Measurements from ENCODE around the gene FAM180A. TPM values are rescaled to one million over a fixed set of nuclear protein-coding genes. Genes with fewer than 3 reads are reported as not detected.
"Not testable (repeated sequence)": the region's sequence is repeated elsewhere in the genome, so short reads cannot be mapped to it uniquely, and the experiment has no call there.

FAM180A gene
- total RNA-seq, 1 donor from 2014 or later = 1.7 TPM

- DNase-seq (ENCODE audit: low spot score) = no peak
Measured at GRCh38 chr7:135741905-135742304, 6.7 kb downstream of the FAM180A start.

- no peak for DNase-seq (ENCODE audit: low spot score)
Measured at GRCh38 chr7:135740889-135741288, 7.7 kb downstream of the FAM180A start.

DNA sequence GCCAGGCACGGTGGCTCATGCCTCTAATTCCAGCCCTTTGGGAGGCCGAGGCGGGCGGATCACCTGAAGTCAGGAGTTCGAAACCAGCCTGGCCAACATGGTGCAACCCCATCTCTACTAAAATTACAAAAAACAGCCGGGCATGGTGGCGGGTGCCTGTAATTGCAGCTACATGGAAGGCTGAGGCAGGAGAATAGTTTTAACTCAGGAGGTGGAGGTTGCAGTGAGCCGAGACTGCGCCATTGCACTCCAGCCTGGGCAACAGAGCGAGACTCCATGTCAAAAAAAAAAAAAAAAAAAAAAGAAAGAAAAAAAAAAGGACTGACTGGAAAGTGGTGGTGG is 11.3 kb downstream of the FAM180A start:
- not testable (repeated sequence) for DNase-seq (ENCODE audit: low spot score)

DNA sequence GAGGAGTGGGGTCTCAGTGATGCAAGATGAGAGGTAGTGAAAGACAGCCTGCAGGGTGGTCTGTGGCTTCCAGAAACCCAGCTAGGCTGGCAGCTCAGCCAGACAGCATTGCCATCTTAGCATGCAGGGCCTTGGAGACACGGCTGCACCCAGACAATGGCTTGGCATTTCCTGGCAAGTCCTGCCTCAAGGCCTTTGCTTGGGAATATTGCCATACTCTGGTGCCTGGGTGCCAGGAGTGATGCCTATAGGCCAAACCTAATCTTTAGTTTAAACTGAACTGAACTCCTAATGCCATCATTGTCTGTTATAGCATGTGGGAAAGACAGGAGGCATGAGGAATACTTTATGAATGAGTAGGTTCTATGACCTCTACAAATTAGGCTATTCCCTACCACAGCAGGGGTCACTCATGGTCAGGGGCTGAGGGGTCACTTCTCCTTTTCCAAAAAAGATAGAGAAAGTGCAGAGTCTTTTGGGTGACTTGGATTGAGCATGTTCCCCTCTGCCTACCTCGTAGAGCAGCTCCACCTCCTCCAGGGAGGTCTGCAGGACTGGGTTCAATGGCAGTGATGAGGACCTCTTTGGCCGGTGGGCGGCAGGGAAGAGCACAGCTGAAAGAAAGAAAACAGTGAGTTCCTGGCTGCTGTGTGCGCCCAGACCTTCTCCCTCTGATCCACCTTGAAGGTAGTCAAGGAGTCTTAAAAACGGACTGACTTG is 11.9 kb downstream of the FAM180A start:
- no peak for DNase-seq (ENCODE audit: low spot score)

DNA sequence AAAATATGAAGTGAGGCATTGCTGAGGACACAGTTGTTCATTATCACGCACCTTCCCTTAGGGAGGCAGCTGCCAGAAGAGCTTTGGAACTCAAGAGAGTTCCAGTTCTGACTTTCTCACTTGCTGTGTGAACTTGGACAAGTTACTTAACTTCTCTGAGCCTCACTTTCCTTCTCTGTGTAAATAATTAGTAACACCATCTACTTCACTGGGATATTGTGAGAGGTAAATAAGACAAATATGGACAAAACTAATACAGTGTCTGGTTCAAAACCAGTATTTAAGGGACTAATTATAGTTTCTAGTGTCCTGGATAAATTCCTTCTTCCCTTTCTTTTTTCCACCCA is 14.3 kb downstream of the FAM180A start:
- DNase-seq (ENCODE audit: low spot score) = no peak

GRCh38 chr7:135733603-135734342 is 14.8 kb downstream of the FAM180A start:
- no peak for DNase-seq (ENCODE audit: low spot score)

GRCh38 chr7:135731131-135731530 is 17.5 kb downstream of the FAM180A start:
- no peak for DNase-seq (ENCODE audit: low spot score)

- no peak for DNase-seq (ENCODE audit: low spot score)
Measured at GRCh38 chr7:135729230-135729629, 19.4 kb downstream of the FAM180A start.

DNA sequence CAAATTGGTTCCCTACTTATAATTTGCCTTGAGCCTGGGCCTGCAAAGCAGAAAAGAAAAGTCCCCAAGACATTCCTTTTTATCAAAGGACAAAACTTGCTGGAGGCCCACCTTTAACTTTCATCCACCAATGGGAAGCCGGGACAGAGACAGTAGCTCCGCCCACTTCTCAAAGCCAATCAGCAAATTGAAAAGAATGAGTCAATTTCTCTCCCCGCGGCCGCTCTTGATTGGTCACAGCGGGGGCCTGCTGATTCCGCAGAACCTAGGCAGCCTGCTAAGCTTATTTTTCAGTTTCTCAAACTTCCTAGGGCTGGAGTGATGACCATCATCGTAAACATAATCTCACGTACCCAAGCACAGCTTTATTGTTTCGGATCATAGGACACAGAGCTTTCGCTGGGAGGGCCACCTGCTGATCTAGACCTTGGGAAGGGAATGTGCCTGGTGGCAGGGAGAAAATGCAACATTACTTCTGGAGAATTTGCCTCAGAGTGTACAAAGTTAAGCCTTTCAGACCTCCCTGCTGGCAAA is 20.4 kb downstream of the FAM180A start, which contains the start of gene SLC13A4:
Gene SLC13A4 (minus strand): TSS at position 51 of the 534 bp plus-strand sequence. CDS start 690 bp downstream, outside the sequence.
- no peak for DNase-seq (ENCODE audit: low spot score)

DNA sequence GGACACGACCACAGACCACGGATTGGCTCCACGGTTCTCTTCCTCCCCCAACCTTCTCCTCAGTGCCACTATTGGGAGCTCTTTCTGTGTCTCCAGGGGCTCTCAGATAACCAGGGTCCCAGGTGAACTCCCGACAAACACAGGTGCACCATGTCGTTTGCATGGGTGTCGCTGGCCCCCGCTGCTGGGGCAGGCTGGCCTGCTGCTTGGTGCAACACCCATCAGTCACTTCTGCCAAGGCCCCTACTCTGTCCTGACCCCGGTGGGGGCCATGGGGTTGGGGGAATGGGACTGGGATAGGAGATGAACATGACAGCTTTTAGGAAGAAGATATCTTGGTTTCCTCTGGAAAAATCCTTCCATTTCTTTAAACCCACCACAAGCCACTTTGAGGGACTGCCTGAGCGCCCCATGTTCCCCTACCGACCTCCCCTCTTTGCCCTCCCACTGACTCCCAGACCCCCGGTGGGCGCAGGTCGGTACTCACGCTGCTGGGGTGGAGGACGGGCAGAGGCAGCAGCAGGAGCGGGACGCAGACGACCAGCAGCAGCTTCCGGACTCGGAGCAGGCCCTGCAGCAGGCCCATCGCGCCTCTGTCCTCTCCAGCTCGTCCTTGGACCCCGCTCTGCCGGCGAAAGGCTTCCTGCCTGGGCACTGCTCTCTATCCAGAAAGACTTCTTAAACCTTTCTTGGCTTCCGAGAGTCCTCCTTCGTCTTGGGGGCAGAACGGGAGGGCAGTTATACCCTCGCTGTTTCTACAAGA is 21.5 kb downstream of the FAM180A start:
- DNase-seq (ENCODE audit: low spot score) = no peak

DNA sequence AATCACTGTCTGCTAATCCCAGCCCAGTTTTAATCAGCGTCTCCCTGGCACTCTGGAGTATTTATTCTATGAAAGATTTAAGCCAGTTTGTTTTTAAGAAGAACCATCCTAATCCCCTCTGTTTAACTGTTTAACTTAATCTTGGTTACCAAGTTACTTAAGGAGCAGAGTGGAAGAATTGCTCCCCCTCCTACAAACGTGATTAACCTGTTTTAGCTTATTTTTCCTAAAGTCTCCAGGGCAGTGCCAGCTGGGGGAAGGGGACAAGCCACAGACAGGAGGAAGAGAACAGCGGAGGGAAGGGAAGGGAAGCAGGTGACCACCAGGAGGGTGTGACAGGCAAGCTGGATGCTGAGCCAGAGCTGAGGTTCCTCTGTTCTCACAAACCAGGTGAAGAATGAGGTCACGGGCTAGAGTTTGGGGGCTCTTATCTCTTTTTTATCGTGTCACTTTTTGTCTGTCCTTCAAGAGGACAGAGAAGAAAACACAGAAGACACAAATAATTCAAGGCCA is 22.3 kb downstream of the FAM180A start:
- no peak for DNase-seq (ENCODE audit: low spot score)

GRCh38 chr7:135723411-135723810 is 25.2 kb downstream of the FAM180A start:
- peak; percentile 52 for DNase-seq (ENCODE audit: low spot score)

- DNase-seq (ENCODE audit: low spot score) = no peak
Measured at GRCh38 chr7:135721198-135721820, 27.3 kb downstream of the FAM180A start.

DNA sequence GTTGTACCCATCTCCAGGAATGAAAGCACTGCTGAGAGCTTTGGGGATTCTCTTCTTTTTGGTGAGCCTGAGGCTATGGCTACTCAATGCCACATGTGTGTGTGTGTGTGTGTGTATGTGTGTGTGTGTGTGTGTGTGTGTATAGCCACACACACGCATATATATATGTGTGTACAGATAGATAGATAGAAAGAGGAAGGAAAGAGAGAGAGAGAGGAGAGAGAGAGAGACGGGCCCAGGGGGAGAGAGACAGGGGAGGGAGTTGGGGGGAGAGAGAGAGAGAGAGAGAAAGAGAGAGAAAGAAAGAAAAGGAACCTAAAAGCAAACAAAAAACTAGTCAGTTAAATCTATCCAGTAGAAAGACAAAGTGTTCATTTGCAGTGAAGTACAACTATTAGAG is 28.9 kb downstream of the FAM180A start:
- DNase-seq (ENCODE audit: low spot score) = no peak

DNA sequence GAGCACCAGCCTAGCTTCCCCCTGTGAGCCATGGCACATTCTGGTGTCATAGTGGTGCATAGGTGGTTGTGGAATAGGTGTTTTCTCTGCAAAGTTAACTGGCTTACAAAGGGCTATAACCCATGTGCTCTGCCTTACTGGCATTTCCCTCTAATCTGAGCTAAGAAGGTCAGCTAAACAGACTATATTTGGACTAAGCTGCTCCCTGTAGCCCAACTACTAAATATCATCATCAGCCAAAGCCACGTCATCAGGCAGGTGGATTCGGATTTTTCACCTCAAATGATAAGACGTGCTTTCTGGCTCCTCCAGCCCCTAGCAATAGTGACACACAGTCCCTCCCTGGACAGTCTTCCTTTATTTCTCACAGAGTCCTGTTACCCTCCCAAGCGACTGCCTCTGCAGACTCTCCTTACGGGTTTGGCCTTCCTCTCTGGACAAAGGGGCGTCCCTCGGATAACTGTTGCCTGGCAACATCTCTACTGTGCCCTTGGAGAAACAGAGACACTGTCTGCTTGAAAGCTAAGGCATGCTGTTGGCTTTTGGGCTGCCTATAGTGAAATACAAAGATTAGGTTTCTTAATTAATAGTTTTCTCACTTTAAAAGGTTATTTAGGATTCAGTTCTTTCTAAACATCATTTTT is 29.7 kb downstream of the FAM180A start:
- DNase-seq (ENCODE audit: low spot score) = peak; percentile 76

DNA sequence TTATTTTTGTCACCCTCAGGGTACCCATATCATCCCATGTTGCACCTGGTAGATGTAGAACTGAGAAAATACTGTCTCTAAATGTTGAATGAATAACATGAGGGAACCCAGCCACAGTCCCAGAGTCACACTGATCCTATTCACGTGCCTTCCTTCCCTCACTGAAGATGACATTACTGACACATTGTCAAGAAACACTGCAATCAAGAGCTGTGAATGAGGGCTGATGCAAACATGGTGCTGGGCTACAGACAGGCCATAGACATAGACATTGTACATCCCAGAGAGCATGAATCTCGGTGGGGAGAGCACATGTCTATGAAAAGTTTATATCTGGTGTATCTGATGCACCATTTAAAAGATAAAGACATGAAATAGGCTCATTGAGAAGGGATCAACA is 30.4 kb downstream of the FAM180A start:
- DNase-seq (ENCODE audit: low spot score) = no peak

- no peak for DNase-seq (ENCODE audit: low spot score)
Measured at GRCh38 chr7:135717693-135718092, 30.9 kb downstream of the FAM180A start.

DNA sequence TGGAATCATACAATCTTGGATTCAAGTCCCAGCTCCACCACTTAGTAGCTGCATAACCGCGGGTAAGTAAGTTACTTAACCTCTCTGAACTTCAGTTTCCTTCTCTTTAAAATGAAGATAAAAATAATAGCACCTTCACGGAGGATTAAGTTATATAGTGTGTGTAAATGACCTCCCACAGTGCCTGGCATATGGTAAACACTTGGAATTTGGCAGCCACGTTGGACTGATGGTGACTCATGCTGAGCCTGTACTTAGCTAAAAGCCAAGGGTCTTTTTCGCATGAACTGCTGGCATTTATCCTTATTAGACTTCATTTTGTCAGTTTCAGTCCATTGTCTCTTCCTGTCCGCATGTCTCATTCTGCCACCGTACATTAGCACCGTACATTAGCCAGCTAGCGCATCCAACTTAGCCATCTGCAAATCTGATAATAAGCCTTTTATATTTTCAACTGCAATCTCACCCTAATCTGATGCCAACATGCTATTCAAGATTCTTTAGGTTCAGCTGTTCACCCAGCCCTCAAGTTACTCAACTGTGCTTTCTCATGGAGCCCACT is 31.9 kb downstream of the FAM180A start:
- DNase-seq (ENCODE audit: low spot score) = no peak

DNA sequence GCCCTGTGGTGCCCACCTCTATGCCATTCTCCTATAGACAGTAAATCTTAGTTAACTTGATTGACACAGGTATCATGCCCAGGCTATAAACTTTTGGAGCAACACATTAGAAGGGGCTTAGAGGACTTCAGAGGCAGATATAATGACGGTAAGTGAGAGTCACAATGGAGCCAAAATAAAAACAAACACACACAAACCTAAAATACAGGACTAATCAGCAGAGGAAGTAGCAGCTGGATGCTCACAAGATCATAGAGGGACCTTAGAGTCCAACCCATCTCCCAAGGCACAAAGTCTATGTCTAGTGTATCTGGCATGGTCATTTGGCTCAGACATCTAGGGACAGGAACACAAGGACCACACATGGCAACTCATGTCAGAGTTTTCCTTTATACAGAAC is 32.9 kb downstream of the FAM180A start:
- no peak for DNase-seq (ENCODE audit: low spot score)

- no peak for DNase-seq (ENCODE audit: low spot score)
Measured at GRCh38 chr7:135715055-135715522, 33.5 kb downstream of the FAM180A start.

Measured in umbilical cord (tissue), 2 donors.